Peyer's patch (tissue), 4 donors: ENCODE results near the gene WHAMM.

Experiments
- CTCF ChIP-seq, 6 experiments: fragments of 450-650 bp in 4 of 6; fragments of 200-600 bp in 2 of 6; sonication (generic) in 1 of 6; IDR thresholded peaks; one replicate each; pipeline ENCODE4 v1.5.1; 2017 to 2019; ENCODE audit warnings: antibody characterized with exemption in 6 of 6, mild to moderate bottlenecking in 3 of 6, moderate library complexity in 1 of 6
- POLR2A ChIP-seq, 2 donors: fragments of 450-650 bp; IDR thresholded peaks; one replicate each; pipeline ENCODE4 v1.5.1; 2017; ENCODE audit warnings: antibody characterized with exemption in 2 of 2, mild to moderate bottlenecking in 2 of 2, moderate library complexity in 2 of 2

DNA sequence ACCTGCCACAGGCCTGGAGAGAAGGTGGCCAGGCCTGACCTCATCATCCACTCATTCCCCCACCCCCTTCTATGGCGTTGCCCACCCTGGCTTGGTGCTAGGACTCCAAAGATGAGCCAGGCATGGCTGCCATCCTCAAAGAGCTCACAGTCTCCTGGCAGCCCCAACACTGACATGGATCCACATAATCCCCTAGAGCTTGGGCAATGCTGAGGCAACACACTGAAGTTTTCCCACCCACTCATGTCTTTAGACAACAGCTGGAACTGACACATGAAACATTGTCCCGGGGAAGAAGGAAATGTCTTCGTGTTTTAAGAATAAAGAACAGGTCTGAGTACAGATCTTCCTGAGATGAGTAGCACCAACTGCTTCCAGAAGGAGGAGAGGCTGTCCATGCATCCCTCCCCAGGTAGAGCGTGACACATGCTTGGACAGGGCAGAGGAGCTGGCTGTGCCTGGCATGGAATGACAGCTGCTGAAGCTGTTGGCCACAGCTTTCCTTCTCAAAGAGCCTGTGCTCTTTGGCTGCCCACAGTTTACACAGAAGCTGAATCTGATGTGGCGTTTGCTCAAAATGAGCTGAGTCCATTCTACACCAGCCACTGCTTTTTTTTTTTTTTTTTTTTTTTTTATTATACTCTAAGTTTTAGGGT is 73.0 kb downstream of the WHAMM start:
- TF ChIP-seq POLR2A (IDR thresholded peaks at IDR 0.05) = no peak
- TF ChIP-seq CTCF (IDR thresholded peaks at IDR 0.05) = no peak
